ENCODE measurements around the gene CADPS. TPM values are rescaled to one million over a fixed set of nuclear protein-coding genes. Genes with fewer than 3 reads are reported as not detected.

CADPS gene
- polyA plus RNA-seq, 1 donor (not counting 4 experiments of a cell fraction or from before 2014, with no cell fraction given) = not detected

- Histone ChIP-seq H3K27ac (ENCODE audit: control insufficient read depth, insufficient read depth, low read length) (no peak overlapping the region), H3K9me3 (ENCODE audit: control insufficient read depth, low read depth, low read length) (no peaks in the 10 kb centered on the region), H3K9ac (ENCODE audit: control insufficient read depth, extremely low read depth, insufficient read depth, low read length) (no peak overlapping the region), H3K27me3 (ENCODE audit: control insufficient read depth, extremely low read depth, insufficient read depth, low read length) (no peaks in the 10 kb centered on the region), H2AFZ (ENCODE audit: control insufficient read depth, low read length) (no peak overlapping the region), H3K4me1 (ENCODE audit: control insufficient read depth, extremely low read depth, insufficient read depth, low read length) (no peaks in the 10 kb centered on the region), H3K9me1 (ENCODE audit: control insufficient read depth, extremely low read depth, insufficient read depth, low read length) (no peaks in the 10 kb centered on the region), H4K20me1 (ENCODE audit: control insufficient read depth, extremely low read depth, insufficient read depth, low read length) (no peaks in the 10 kb centered on the region), H3K79me2 (ENCODE audit: control insufficient read depth, insufficient read depth, low read length) (no peaks in the 10 kb centered on the region), H3K36me3 (ENCODE audit: control insufficient read depth in 2 of 2, extremely low read depth in 1 of 2, insufficient read depth in 2 of 2, low read length in 2 of 2) (no peaks in the 10 kb centered on the region), H3K4me3 (ENCODE audit: control insufficient read depth in 2 of 3, extremely low read depth in 1 of 3, insufficient read depth in 2 of 3, low read depth in 1 of 3, low read length in 3 of 3) (no peak overlapping the region), H3K4me2 (ENCODE audit: control insufficient read depth, extremely low read depth, insufficient read depth, low read depth, low read length) (no peak overlapping the region)
- dilution Hi-C loops (cut with MboI; ENCODE audit: extremely low pct_ligation_motif_present, low sequenced_read_pairs) = no loop called here
- TF ChIP-seq EZH2 (IDR thresholded peaks at IDR 0.05; ENCODE audit: low read length) = no peak
- TF ChIP-seq, protein P1, sequence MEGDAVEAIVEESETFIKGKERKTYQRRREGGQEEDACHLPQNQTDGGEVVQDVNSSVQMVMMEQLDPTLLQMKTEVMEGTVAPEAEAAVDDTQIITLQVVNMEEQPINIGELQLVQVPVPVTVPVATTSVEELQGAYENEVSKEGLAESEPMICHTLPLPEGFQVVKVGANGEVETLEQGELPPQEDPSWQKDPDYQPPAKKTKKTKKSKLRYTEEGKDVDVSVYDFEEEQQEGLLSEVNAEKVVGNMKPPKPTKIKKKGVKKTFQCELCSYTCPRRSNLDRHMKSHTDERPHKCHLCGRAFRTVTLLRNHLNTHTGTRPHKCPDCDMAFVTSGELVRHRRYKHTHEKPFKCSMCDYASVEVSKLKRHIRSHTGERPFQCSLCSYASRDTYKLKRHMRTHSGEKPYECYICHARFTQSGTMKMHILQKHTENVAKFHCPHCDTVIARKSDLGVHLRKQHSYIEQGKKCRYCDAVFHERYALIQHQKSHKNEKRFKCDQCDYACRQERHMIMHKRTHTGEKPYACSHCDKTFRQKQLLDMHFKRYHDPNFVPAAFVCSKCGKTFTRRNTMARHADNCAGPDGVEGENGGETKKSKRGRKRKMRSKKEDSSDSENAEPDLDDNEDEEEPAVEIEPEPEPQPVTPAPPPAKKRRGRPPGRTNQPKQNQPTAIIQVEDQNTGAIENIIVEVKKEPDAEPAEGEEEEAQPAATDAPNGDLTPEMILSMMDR (optimal IDR thresholded peaks at IDR 0.05 in 1 of 3, IDR thresholded peaks at IDR 0.05 in 1 of 3, conservative IDR thresholded peaks at IDR 0.05 in 1 of 3; ENCODE audit: extremely low read depth in 1 of 3, insufficient read depth in 2 of 3, low read length in 3 of 3) = no peak
- no peak for DNase-seq (ENCODE audit: low read depth, low spot score)
- no peak for FAIRE-seq
Observed at GRCh38 chr3:62467966-62468722, 407.1 kb downstream of the CADPS start.

DNA sequence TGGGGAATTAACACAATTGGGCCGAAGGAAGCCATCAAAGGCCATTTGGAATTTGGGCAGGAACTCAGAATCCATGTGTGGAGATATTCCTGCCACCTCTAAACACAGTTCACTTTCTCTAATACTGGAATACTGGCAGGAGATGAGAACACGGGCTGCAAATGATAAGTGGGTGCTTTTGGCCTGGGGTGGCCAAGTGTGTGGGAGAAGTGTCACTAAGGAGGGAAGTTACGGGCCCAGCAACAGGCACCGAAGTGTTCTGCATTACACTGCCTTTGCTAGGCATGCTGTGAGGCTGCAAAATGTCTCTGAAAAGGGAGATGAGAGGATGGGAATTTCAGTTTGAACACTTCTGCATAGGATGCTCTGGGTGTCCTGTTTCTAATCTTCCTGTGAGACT is 412.4 kb downstream of the CADPS start:
- H3K9ac ChIP-seq (ENCODE audit: control insufficient read depth, extremely low read depth, insufficient read depth, low read length) = no peak overlapping the region
- no peak overlapping the region for H3K4me2 ChIP-seq (ENCODE audit: control insufficient read depth, extremely low read depth, insufficient read depth, low read depth, low read length)
- dilution Hi-C loops (cut with MboI; ENCODE audit: extremely low pct_ligation_motif_present, low sequenced_read_pairs) = no loop called here
- H3K36me3 ChIP-seq (ENCODE audit: control insufficient read depth in 2 of 2, extremely low read depth in 1 of 2, insufficient read depth in 2 of 2, low read length in 2 of 2) = no peaks in the 10 kb centered on the region
- H3K4me3 ChIP-seq (ENCODE audit: control insufficient read depth in 2 of 3, extremely low read depth in 1 of 3, insufficient read depth in 2 of 3, low read depth in 1 of 3, low read length in 3 of 3) = no peak overlapping the region
- H3K27me3 ChIP-seq (ENCODE audit: control insufficient read depth, extremely low read depth, insufficient read depth, low read length) = peaks cover 5% of the 10 kb centered on the region
- no peaks in the 10 kb centered on the region for H3K4me1 ChIP-seq (ENCODE audit: control insufficient read depth, extremely low read depth, insufficient read depth, low read length)
- no peak overlapping the region for H2AFZ ChIP-seq (ENCODE audit: control insufficient read depth, low read length)
- TF ChIP-seq, protein P1 (optimal IDR thresholded peaks at IDR 0.05 in 1 of 3, IDR thresholded peaks at IDR 0.05 in 1 of 3, conservative IDR thresholded peaks at IDR 0.05 in 1 of 3; ENCODE audit: extremely low read depth in 1 of 3, insufficient read depth in 2 of 3, low read length in 3 of 3) = no peak
- no peak for TF ChIP-seq EZH2 (IDR thresholded peaks at IDR 0.05; ENCODE audit: low read length)
- no peaks in the 10 kb centered on the region for H4K20me1 ChIP-seq (ENCODE audit: control insufficient read depth, extremely low read depth, insufficient read depth, low read length)
- DNase-seq (ENCODE audit: low read depth, low spot score) = no peak
- H3K79me2 ChIP-seq (ENCODE audit: control insufficient read depth, insufficient read depth, low read length) = no peaks in the 10 kb centered on the region
- H3K9me1 ChIP-seq (ENCODE audit: control insufficient read depth, extremely low read depth, insufficient read depth, low read length) = no peaks in the 10 kb centered on the region
- no peaks in the 10 kb centered on the region for H3K9me3 ChIP-seq (ENCODE audit: control insufficient read depth, low read depth, low read length)
- no peak for FAIRE-seq
- no peak overlapping the region for H3K27ac ChIP-seq (ENCODE audit: control insufficient read depth, insufficient read depth, low read length)
